Measurements from ENCODE around the gene AP1S1. TPM values are rescaled to one million over a fixed set of nuclear protein-coding genes. Genes with fewer than 3 reads are reported as not detected.

AP1S1 gene
- total and polyA plus RNA-seq, 2 of the 13 experiments (the other 11 are each of a cell fraction or from before 2014, with no cell fraction given): 57.5 to 68.1 TPM

DNA sequence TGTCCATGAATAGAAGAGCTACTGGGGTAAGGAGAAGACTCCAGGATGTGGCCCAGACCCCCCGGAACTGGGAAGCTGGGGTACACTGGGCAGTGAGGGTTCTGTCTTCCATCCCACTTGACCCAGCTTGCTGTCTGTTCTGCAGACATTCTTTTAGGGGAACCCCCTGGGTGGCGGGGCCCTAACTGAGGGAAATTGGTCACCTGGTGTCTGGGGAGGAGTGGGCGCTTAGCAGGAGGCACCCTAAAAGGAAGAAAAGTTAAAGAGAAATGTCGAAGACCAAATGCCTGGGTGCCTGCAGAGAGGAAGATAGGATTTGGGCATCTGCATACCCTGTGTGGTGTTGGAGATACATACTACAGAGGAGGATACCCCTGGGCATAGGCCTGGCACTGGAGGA, 1.0 kb downstream of the AP1S1 start:
- Histone ChIP-seq H4K20me1 (ENCODE audit: insufficient read depth, low read length) (no peaks in the 10 kb centered on the region), H3K27me3 (ENCODE audit: control insufficient read depth in 1 of 2, insufficient read depth in 2 of 2, low read length in 2 of 2) (no peaks in the 10 kb centered on the region), H3K4me3 (replicated peaks in 1 of 3; ENCODE audit: insufficient read depth in 1 of 3, low read depth in 2 of 3, low read length in 3 of 3) (peak overlapping the region; percentile 83 to 95 (median 85)), H3K36me3 (replicated peaks in 1 of 2; ENCODE audit: control insufficient read depth in 1 of 2, insufficient read depth in 2 of 2, low read length in 2 of 2) (peaks cover 0 to 14% of the 10 kb centered on the region in 2 experiments), H3K4me2 (ENCODE audit: low read depth, low read length) (peak overlapping the region; percentile 93), H3K27ac (ENCODE audit: extremely low read length, insufficient read depth, low read length) (peak overlapping the region; percentile 38), H2AFZ (ENCODE audit: low read length) (no peak overlapping the region), H3K4me1 (ENCODE audit: insufficient read depth, low read length) (peaks cover 12% of the 10 kb centered on the region), H3K9ac (ENCODE audit: insufficient read depth, low read depth, low read length) (peak overlapping the region; percentile 78; the same call in 1 of the 2 replicates), H3K79me2 (ENCODE audit: insufficient read depth, low read length) (peaks cover 8% of the 10 kb centered on the region), H3K9me3 (ENCODE audit: low read length) (no peaks in the 10 kb centered on the region)
- in situ Hi-C loops (cut with HindIII; ENCODE audit: extremely low pct_ligation_motif_present, low pct_unique_long_range_greater_than_20kb) (no loop called here), intact Hi-C loops (cut with micrococcal nuclease; ENCODE audit: unreplicated experiment) (no loop called here)
- no peak for ATAC-seq
- DNase-seq (ENCODE audit: low spot score): no peak
- WGBS (ENCODE audit: low lambda C conversion rate): 59% methylated on average over 4 of the region's 4 CpGs
- BruUV-seq (replicated peaks): no TSS peak
- POLR2A ChIA-PET: interaction anchor here (1.3 kb wide), 1 partner anchor 33 kb away, joined by 4 read pairs; no protein-coding TSS in a partner anchor
- no peak for FAIRE-seq
- CTCF ChIA-PET (ENCODE audit: low intra/inter-chr PET ratio, low total read pairs): no interaction called here
- TF ChIP-seq PCBP1 (IDR thresholded peaks at IDR 0.05; ENCODE audit: borderline replicate concordance, low read depth, low read length) (no peak), ZSCAN30 (CRISPR knock-in tag; IDR thresholded peaks at IDR 0.05) (no peak), FOXK1 (CRISPR knock-in tag; IDR thresholded peaks at IDR 0.05; ENCODE audit: borderline replicate concordance, low read depth) (no peak), CBX5 (CRISPR knock-in tag; IDR thresholded peaks at IDR 0.05; ENCODE audit: borderline replicate concordance) (no peak), ZSCAN5A (CRISPR knock-in tag; IDR thresholded peaks at IDR 0.05; ENCODE audit: borderline replicate concordance) (no peak), ZFP90 (CRISPR knock-in tag; IDR thresholded peaks at IDR 0.05; ENCODE audit: borderline replicate concordance) (no peak), ZNF382 (CRISPR knock-in tag; IDR thresholded peaks at IDR 0.05; ENCODE audit: borderline replicate concordance) (no peak), TFDP1 (CRISPR knock-in tag; IDR thresholded peaks at IDR 0.05; ENCODE audit: borderline replicate concordance) (no peak), CEBPG (CRISPR knock-in tag; IDR thresholded peaks at IDR 0.05) (no peak), GMEB2 (CRISPR knock-in tag; IDR thresholded peaks at IDR 0.05; ENCODE audit: low read depth) (no peak), ZNF569 (CRISPR knock-in tag; IDR thresholded peaks at IDR 0.05; ENCODE audit: borderline replicate concordance) (no peak), ZNF788 (CRISPR knock-in tag; IDR thresholded peaks at IDR 0.05; ENCODE audit: borderline replicate concordance) (no peak), TFAP4 (IDR thresholded peaks at IDR 0.05; ENCODE audit: borderline replicate concordance, low read depth) (no peak), ZMYM4 (CRISPR knock-in tag; IDR thresholded peaks at IDR 0.05) (no peak), ZMAT3 (CRISPR knock-in tag; conservative IDR thresholded peaks at IDR 0.05) (no peak)
- TF ChIP-seq, protein P1, sequence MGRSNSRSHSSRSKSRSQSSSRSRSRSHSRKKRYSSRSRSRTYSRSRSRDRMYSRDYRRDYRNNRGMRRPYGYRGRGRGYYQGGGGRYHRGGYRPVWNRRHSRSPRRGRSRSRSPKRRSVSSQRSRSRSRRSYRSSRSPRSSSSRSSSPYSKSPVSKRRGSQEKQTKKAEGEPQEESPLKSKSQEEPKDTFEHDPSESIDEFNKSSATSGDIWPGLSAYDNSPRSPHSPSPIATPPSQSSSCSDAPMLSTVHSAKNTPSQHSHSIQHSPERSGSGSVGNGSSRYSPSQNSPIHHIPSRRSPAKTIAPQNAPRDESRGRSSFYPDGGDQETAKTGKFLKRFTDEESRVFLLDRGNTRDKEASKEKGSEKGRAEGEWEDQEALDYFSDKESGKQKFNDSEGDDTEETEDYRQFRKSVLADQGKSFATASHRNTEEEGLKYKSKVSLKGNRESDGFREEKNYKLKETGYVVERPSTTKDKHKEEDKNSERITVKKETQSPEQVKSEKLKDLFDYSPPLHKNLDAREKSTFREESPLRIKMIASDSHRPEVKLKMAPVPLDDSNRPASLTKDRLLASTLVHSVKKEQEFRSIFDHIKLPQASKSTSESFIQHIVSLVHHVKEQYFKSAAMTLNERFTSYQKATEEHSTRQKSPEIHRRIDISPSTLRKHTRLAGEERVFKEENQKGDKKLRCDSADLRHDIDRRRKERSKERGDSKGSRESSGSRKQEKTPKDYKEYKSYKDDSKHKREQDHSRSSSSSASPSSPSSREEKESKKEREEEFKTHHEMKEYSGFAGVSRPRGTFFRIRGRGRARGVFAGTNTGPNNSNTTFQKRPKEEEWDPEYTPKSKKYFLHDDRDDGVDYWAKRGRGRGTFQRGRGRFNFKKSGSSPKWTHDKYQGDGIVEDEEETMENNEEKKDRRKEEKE (IDR thresholded peaks at IDR 0.05): no peak

Data from HepG2 (cell line).